GM10266 (cell line): ENCODE results near the gene ARID1B.

Source experiments
- DNase-seq: peaks from one replicate; pipeline ENCODE4 v3.0.0; 2012; ENCODE audit errors: extremely low spot score
- CTCF ChIP-seq: IDR thresholded peaks from 2 replicates; pipeline ENCODE4 v1.5.1; 2012; ENCODE audit warnings: mild to moderate bottlenecking, low read depth; ENCODE audit not compliant: control insufficient read depth, insufficient read depth; ENCODE audit errors: missing control alignments

Gene ARID1B

DNA sequence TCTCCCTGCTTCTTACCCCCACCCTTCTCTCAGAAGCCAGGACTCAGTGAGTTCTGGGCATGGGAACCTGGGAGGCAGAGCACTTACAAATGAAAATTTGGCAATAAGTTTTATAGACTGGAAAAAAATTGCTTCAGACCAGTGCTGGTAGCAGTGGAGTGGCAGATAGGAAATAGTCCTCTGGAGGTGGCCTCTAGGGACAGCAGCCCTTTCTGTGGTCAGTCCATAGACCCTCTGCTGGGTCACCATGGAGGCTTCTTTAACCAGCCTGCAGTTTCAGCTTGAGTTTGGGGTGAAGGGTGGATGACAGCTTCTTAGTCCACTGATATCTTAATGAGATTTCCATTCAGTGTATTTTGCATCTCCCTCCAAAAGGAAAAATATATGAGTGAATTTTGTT lies 179.1 kb downstream of the ARID1B start:
- DNase-seq, result no peak
- no peak for TF ChIP-seq CTCF

DNA sequence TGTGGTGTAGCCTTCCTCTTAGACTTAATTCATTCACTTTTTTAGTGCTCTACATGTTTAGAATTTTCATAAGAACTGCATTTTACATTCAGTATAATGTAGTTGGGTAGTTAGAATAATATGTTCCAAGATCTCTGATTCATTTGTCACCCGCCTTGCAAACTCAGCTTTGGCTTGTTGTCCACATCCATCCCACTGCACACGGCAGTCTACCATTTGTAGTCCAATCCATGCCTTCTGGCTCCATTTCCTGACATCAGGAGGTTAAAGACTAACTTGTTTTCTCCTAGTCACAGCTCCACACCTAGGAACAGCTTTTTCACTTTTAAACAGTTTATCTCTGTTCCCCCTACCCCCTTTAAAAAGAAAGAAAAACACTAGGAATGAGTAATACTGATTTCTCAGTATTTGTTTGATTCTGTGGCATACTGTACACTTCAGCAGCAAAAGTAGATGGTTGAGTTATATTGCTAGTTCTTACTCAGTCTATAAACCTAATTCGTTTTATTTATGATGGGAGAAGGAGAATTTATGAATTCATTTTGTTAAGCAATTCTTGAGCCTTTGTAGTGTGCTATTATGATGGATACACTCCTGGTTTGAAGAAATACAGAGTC lies 180.9 kb downstream of the ARID1B start:
- DNase-seq, result no peak
- TF ChIP-seq CTCF, result no peak

GRCh38 chr6:156960525-156960924 lies 183.3 kb downstream of the ARID1B start:
- DNase-seq, result no peak
- TF ChIP-seq CTCF, result no peak

- no peak for DNase-seq
- TF ChIP-seq CTCF, result no peak
Measured at GRCh38 chr6:156961282-156961892, 184.2 kb downstream of the ARID1B start.

DNA sequence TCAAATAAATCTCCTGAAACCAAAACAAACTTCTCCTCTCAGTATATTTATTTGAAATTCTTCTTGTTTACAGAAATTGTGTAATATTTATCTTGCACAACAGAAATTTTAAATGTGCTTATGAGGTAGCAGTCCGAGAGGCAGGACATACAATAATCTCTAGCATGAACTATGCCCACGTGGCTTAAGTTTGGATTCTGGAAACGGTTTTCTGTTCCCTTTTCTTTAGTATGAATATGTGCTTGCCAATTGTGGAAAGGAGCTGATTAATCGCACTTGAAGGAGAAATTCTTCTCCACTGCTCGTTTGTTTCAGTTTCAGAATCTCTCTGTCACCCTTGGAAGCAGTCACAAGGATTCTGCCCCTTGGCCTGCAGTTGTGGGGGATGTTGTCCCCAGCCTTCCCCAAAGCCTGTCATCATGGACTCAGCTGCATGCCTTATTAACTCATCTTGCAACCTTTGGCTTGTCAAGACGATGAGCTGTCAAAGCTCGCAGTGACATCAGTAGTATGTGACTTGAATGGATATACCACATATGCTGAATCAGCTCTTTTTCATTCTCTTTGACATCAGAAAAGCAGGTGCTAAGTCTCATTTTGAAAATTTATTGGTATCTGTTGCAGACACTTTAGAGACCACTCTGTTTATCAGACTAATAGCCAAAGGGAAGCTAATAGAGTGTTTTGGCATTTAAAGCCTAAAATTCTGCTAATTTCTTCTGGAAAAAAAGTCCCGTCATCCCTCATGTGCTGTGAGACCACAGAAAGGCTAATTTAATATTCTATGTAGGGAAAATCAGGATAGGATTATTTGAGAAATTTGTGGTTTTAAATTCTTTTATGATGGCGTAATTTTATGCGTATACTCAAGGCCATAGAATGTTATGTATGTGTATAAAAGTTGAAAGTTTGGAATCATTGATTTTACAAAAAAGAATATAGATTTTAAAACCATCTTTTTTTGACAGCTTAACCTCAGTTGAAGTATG lies 186.8 kb downstream of the ARID1B start:
- no peak for TF ChIP-seq CTCF
- no peak for DNase-seq

DNA sequence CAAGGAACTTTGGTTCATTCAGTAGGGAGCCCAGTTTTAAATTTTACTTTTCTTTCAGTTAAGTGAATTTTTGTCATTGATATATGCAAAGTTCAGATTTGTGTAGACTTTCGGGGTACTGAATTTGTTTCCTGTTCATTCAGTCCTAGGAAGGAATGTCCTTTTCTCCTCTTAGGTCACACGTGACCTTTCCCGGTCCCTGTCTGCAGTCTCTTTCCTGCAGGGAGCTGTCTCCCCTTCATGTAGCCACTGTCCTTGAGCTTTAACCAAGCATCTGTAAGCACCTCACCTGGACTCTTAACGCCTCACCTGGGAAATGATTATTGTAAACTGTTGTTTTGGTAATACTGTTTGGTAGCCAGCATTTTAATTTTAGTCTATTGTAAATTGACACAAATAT lies 190.7 kb downstream of the ARID1B start:
- no peak for DNase-seq
- TF ChIP-seq CTCF, result no peak

GRCh38 chr6:156969233-156969632 lies 192.1 kb downstream of the ARID1B start:
- TF ChIP-seq CTCF, result no peak
- DNase-seq, result no peak
